ENCODE data around the gene UQCC3. TPM values are rescaled to one million over a fixed set of nuclear protein-coding genes. Genes with fewer than 3 reads are reported as not detected.

Gene UQCC3
- total and polyA plus RNA-seq, 10 of the 15 experiments (the other 5 are each of a cell fraction or from before 2014, with no cell fraction given), result 1.3 to 20.5 (median 8.2) TPM

- Histone ChIP-seq H3K4me2 (ENCODE audit: control insufficient read depth, insufficient read depth) (no peak overlapping the region), H3K4me3 (no peak overlapping the region), H3K27me3 (replicated peaks in 1 of 2; ENCODE audit: control insufficient read depth in 2 of 2, insufficient read depth in 2 of 2, low read length in 1 of 2) (no peaks in the 10 kb centered on the region), H3K27ac (ENCODE audit: control insufficient read depth, insufficient read depth) (no peak overlapping the region), H3K36me3 (ENCODE audit: control insufficient read depth in 2 of 2, insufficient read depth in 2 of 2, low read length in 1 of 2) (peaks cover 0 to 10% of the 10 kb centered on the region in 2 experiments; a peak in 1 of 4 replicates), H3K4me1 (ENCODE audit: control insufficient read depth, insufficient read depth, low read length) (peaks cover 18% of the 10 kb centered on the region), H3K9me3 (replicated peaks; ENCODE audit: control insufficient read depth, insufficient read depth, low read length) (no peaks in the 10 kb centered on the region), H3K79me2 (ENCODE audit: control insufficient read depth, insufficient read depth, low read length) (peaks cover 30% of the 10 kb centered on the region), H2AFZ (ENCODE audit: control insufficient read depth, low read depth, low read length) (no peak overlapping the region), H4K20me1 (ENCODE audit: control insufficient read depth, insufficient read depth) (no peaks in the 10 kb centered on the region; the same call in 1 of the 2 replicates), H3K9ac (ENCODE audit: control insufficient read depth, insufficient read depth, low read length) (no peak overlapping the region)
- in situ Hi-C loops (cut with MboI), result no loop called here
- ChIA-PET RAD21 (ENCODE audit: unreplicated experiment) (interaction anchor here (1.1 kb wide), 1 partner anchor 17 kb away, joined by 3 read pairs; no protein-coding TSS in a partner anchor), CTCF (interaction anchor here (0.9 to 1.9 kb wide), 6 partner anchors 10 to 287 kb away, joined by 3 to 5 read pairs (median 4); partner anchors contain the start of gene TUT1), SMC1A (ENCODE audit: uncharacterized antibody, unreplicated experiment) (interaction anchor here (0.6 to 1.4 kb wide), 2 partner anchors 10 to 233 kb away, joined by 3 read pairs; no protein-coding TSS in a partner anchor), POLR2A (interaction anchor here (1.0 to 16.2 kb wide), 5 partner anchors 12 to 86 kb away, joined by 3 to 295 read pairs (median 5); partner anchors contain the start of genes B3GAT3, C11orf98, CSKMT and GANAB)
- TF ChIP-seq EP300 (IDR thresholded peaks at IDR 0.05; ENCODE audit: borderline replicate concordance in 1 of 2, control insufficient read depth in 1 of 2, low read depth in 2 of 2, low read length in 2 of 2) (no peak), GATAD2B (conservative IDR thresholded peaks at IDR 0.05; ENCODE audit: low read depth) (no peak), HDAC6 (IDR thresholded peaks at IDR 0.05; ENCODE audit: unreplicated experiment) (no peak), NKRF (conservative IDR thresholded peaks at IDR 0.05) (no peak), NR2C1 (IDR thresholded peaks at IDR 0.05) (no peak), MTA2 (IDR thresholded peaks at IDR 0.05; ENCODE audit: low read depth) (no peak), SMC3 (IDR thresholded peaks at IDR 0.05; ENCODE audit: borderline replicate concordance, low read length) (no peak), SRF (IDR thresholded peaks at IDR 0.05; ENCODE audit: low read depth in 2 of 2, low read length in 2 of 2) (no peak), ZNF687 (IDR thresholded peaks at IDR 0.05) (no peak)
- ATAC-seq (no peak), DNase-seq (ENCODE audit: low read depth, low spot score) (no peak), FAIRE-seq (no peak)
- intact Hi-C loops (cut with micrococcal nuclease; ENCODE audit: unreplicated experiment), result no loop called here
- BruUV-seq (replicated peaks), result no TSS peak
- 89% methylated on average over 6 of the region's 6 CpGs for WGBS (ENCODE audit: insufficient coverage, insufficient replicate concordance, low lambda C conversion rate, missing lambda C conversion rate)
Observed at GRCh38 chr11:62677156-62677555, 5.7 kb downstream of the UQCC3 start.
